Liver (tissue), 9 donors: ENCODE data around the gene ABCA4. TPM values are rescaled to one million over a fixed set of nuclear protein-coding genes. Genes with fewer than 3 reads are reported as not detected.

ENCODE experiments used
- DNase-seq: peaks from one replicate; pipeline ENCODE4 v3.0.0-alpha.2; 2017; ENCODE audit warnings: low spot score
- H3K27ac ChIP-seq, 2 donors: one replicate each; pipeline ENCODE4 v1.7.0; 2013; ENCODE audit warnings: inconsistent platforms in 2 of 2, low read length in 2 of 2, control low read depth in 1 of 2, low read depth in 1 of 2, mild to moderate bottlenecking in 1 of 2
- H3K27me3 ChIP-seq, 4 donors: one replicate each; pipeline versions ENCODE4 v1.6.1 to v1.7.0; 2013; ENCODE audit warnings: low read length in 3 of 4, inconsistent platforms in 1 of 4, mild to moderate bottlenecking in 1 of 4, moderate library complexity in 1 of 4; ENCODE audit not compliant: control insufficient read depth in 4 of 4, insufficient read depth in 4 of 4
- H3K36me3 ChIP-seq, 4 donors: one replicate each; pipeline versions ENCODE4 v1.6.1 to v1.7.0; 2013; ENCODE audit warnings: low read length in 3 of 4, mild to moderate bottlenecking in 3 of 4, low read depth in 1 of 4, moderate library complexity in 1 of 4; ENCODE audit not compliant: control insufficient read depth in 4 of 4, insufficient read depth in 3 of 4
- H3K4me1 ChIP-seq, 4 donors: one replicate each; pipeline versions ENCODE4 v1.6.1 to v1.7.0; 2013; ENCODE audit warnings: low read length in 3 of 4, mild to moderate bottlenecking in 3 of 4, moderate library complexity in 1 of 4; ENCODE audit not compliant: control insufficient read depth in 4 of 4, insufficient read depth in 4 of 4
- H3K4me3 ChIP-seq, 3 donors: one replicate each; pipeline versions ENCODE4 v1.6.1 to v1.7.0; 2013; ENCODE audit warnings: low read length in 3 of 3, control low read depth in 1 of 3, low read depth in 1 of 3, mild to moderate bottlenecking in 1 of 3
- H3K9ac ChIP-seq, 2 donors: one replicate each; pipeline ENCODE4 v1.7.0; 2013; ENCODE audit warnings: low read length in 2 of 2, mild to moderate bottlenecking in 2 of 2, moderate library complexity in 2 of 2, control low read depth in 1 of 2, low read depth in 1 of 2
- H3K9me3 ChIP-seq, 4 donors: one replicate each; pipeline versions ENCODE4 v1.6.1 to v1.7.0; 2013; ENCODE audit warnings: low read length in 3 of 4; ENCODE audit not compliant: control insufficient read depth in 4 of 4
- ATF3 ChIP-seq: IDR thresholded peaks from 2 replicates; pipeline ENCODE4 v1.6.1; 2016; ENCODE audit warnings: antibody characterized with exemption
- CTCF ChIP-seq: fragments of 150-350 bp; IDR thresholded peaks from 2 replicates; pipeline ENCODE4 v1.5.1; 2017; ENCODE audit warnings: improper control_type of control experiment, low read depth, low read length; ENCODE audit not compliant: missing input control
- EGR1 ChIP-seq, 2 donors: IDR thresholded peaks; 2 replicates each; pipeline ENCODE4 v1.6.1; 2016 to 2018; ENCODE audit warnings: antibody characterized with exemption in 2 of 2, low read depth in 2 of 2
- FOXA2 ChIP-seq: IDR thresholded peaks from 2 replicates; pipeline ENCODE4 v1.6.1; 2016; ENCODE audit warnings: antibody characterized with exemption
- GABPA ChIP-seq, 2 donors: IDR thresholded peaks in 1 of 2; conservative IDR thresholded peaks in 1 of 2; 2 replicates each; pipeline ENCODE4 v1.6.1; 2016; ENCODE audit warnings: antibody characterized with exemption in 2 of 2, mild to moderate bottlenecking in 1 of 2, moderate library complexity in 1 of 2
- HNF4A ChIP-seq, 2 donors: conservative IDR thresholded peaks; 2 replicates each; pipeline ENCODE4 v1.6.1; 2016; ENCODE audit warnings: antibody characterized with exemption in 2 of 2, mild to moderate bottlenecking in 2 of 2
- HNF4G ChIP-seq: IDR thresholded peaks from 2 replicates; pipeline ENCODE4 v1.6.1; 2016; ENCODE audit warnings: antibody characterized with exemption
- JUND ChIP-seq, 2 donors: IDR thresholded peaks; 2 replicates each; pipeline ENCODE4 v1.6.1; 2016; ENCODE audit warnings: antibody characterized with exemption in 2 of 2
- MAX ChIP-seq: IDR thresholded peaks from 2 replicates; pipeline ENCODE4 v1.6.1; 2016; ENCODE audit warnings: antibody characterized with exemption
- NR2F2 ChIP-seq: IDR thresholded peaks from 2 replicates; pipeline ENCODE4 v1.6.1; 2016; ENCODE audit warnings: antibody characterized with exemption
- RAD21 ChIP-seq, 2 donors: IDR thresholded peaks; 2 replicates each; pipeline ENCODE4 v1.6.1; 2016; ENCODE audit warnings: antibody characterized with exemption in 2 of 2, mild to moderate bottlenecking in 2 of 2
- REST ChIP-seq: IDR thresholded peaks from 2 replicates; pipeline ENCODE4 v1.6.1; 2016; ENCODE audit warnings: antibody characterized with exemption, mild to moderate bottlenecking
- RXRA ChIP-seq, 2 donors: IDR thresholded peaks; 2 replicates each; pipeline ENCODE4 v1.6.1; 2017 to 2018; ENCODE audit warnings: antibody characterized with exemption in 2 of 2, mild to moderate bottlenecking in 1 of 2
- SP1 ChIP-seq: IDR thresholded peaks from 2 replicates; pipeline ENCODE4 v1.6.1; 2018; ENCODE audit warnings: antibody characterized with exemption, mild to moderate bottlenecking
- TAF1 ChIP-seq: conservative IDR thresholded peaks from 2 replicates; pipeline ENCODE4 v1.6.1; 2016; ENCODE audit warnings: antibody characterized with exemption, mild to moderate bottlenecking
- YY1 ChIP-seq: IDR thresholded peaks from 2 replicates; pipeline ENCODE4 v1.6.1; 2016; ENCODE audit warnings: antibody characterized with exemption, mild to moderate bottlenecking
- WGBS: extraction: QIAGEN DNeasy Blood & Tissue Kit; methylation state at CpG from one replicate; pipeline ENCODE4 v1.1.7; 2013; 5-methylcytosine and 5-hydroxymethylcytosine counted together
- polyA plus RNA-seq, 2 donors: library from polyadenylated mRNA; stranded (reverse) in 1 of 2; unstranded in 1 of 2; fragments of 200-250 nt in 1 of 2; fragments of >200 nt in 1 of 2; fragmentation: Nextera tagmentation in 1 of 2; extraction: Ambion mirVana in 1 of 2; gene quantifications; one replicate each; pipeline versions ENCODE4 v1.2.1 to v1.2.3, GENCODE V29; 2013 to 2015
- total RNA-seq, 2 donors: library from RNA; depleted of rRNA; stranded (reverse); fragments of >200 nt; gene quantifications; one replicate each; pipeline ENCODE4 v1.2.3, GENCODE V29; 2014
- donor health status: healthy.
- donor health status: healthy.
- donor health status: healthy.
- donor health status: healthy.
- donor health status: healthy.

Gene ABCA4
- total and polyA plus RNA-seq, 4 donors: 0.19 to 1.5 (median 0.38) TPM

DNA sequence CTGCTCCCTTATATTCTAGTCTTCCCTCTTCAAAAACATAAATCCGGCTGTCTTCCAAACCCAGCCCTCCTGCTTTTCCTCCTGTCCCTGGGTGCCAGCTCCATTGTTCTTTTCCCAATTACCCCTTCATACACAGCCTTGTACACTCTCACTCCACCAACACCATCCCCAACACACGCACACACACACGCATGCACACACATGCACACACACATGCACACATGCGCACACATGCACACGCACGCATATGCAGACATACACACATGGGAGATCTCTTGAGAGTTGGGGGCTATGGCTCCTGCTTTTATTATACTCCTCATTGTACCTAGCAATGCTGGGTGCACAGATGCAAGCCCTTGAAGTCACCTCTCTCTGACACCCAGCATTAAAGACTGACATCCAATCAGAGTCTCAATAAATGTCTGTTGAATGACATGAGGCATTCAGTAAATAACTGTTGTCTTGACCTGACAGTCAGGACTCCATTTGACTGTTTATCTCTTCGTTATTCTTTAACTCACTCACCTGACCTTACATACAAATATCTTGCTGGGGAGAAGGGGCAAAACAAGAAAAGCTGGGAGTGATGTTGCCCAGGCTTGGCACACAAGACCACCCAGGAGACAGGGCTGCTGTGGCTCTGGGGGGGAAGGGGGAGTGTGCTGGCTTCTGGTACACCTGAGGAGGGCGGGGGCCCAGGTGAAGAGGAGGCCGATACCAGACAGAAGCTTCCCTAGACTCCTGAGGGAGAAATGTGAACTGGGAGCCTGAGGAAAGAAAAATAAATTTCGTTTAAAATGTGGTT lies 16.0 kb downstream of the ABCA4 start:
- DNase-seq: no peak
- Histone ChIP-seq H3K9ac (no peak overlapping the region), H3K36me3 (no peaks in the 10 kb centered on the region), H3K4me3 (no peak overlapping the region), H3K27ac (no peak overlapping the region), H3K27me3 (no peaks in the 10 kb centered on the region), H3K4me1 (peaks cover 9 to 13% (median 12%) of the 10 kb centered on the region in 4 donors), H3K9me3 (no peaks in the 10 kb centered on the region)
- 72% methylated on average over 10 of the region's 10 CpGs for WGBS
- TF ChIP-seq HNF4A (conservative IDR thresholded peaks at IDR 0.05) (peak in 1 of 2 donors; percentile 4), RAD21 (IDR thresholded peaks at IDR 0.05) (no peak), RXRA (IDR thresholded peaks at IDR 0.05) (peak in 1 of 2 donors; percentile 45), FOXA2 (peak; percentile 68), NR2F2 (no peak), CTCF (no peak), ATF3 (no peak)

DNA sequence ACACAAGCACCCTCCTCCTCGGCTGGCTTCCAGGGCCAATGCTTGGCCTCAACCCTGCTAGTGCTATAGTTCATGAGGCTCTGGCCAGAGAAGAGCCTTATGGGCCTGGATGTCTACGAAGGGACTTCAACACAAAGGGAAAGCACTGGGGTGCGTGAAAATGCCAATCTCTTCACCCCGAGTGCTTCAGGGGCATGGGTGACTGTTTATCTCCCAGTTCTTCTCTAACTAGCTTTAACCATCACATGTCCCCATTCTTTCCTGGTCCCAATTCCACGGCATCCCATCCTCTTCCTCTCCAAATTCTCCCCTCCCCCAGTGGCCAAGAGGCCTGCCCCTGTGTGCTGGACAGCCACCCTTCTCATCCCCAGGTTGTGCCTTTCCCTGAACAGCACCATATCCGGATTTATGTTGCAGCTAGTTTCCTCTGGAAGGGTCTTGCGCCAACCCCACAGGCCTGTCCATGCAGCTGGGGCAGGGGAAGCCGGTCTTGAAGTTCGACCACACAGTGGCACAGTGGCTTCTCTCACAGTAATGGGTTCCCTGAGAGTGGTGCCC lies 16.7 kb downstream of the ABCA4 start:
- no peak overlapping the region for H3K9ac ChIP-seq
- DNase-seq: no peak
- WGBS: 91% methylated on average over 9 of the region's 9 CpGs
- no peak overlapping the region for H3K27ac ChIP-seq
- H3K4me3 ChIP-seq: no peak overlapping the region
- no peaks in the 10 kb centered on the region for H3K27me3 ChIP-seq
- H3K9me3 ChIP-seq: no peaks in the 10 kb centered on the region
- no peak for TF ChIP-seq RXRA (IDR thresholded peaks at IDR 0.05)
- no peak for TF ChIP-seq RAD21 (IDR thresholded peaks at IDR 0.05)
- TF ChIP-seq YY1: no peak
- no peak for TF ChIP-seq HNF4A (conservative IDR thresholded peaks at IDR 0.05)
- TF ChIP-seq EGR1 (IDR thresholded peaks at IDR 0.05; ENCODE audit: low read depth in 2 of 2): no peak
- TF ChIP-seq SP1: no peak
- no peak for TF ChIP-seq ATF3
- TF ChIP-seq FOXA2: no peak
- TF ChIP-seq MAX: no peak
- TF ChIP-seq HNF4G: no peak
- no peak for TF ChIP-seq GABPA (IDR thresholded peaks at IDR 0.05 in 1 of 2, conservative IDR thresholded peaks at IDR 0.05 in 1 of 2)
- no peak for TF ChIP-seq REST
- TF ChIP-seq TAF1: no peak
- no peak for TF ChIP-seq JUND (IDR thresholded peaks at IDR 0.05)
- peaks cover 9 to 13% (median 12%) of the 10 kb centered on the region in 4 donors for H3K4me1 ChIP-seq
- H3K36me3 ChIP-seq: no peaks in the 10 kb centered on the region
